HG03442 (cell line): ENCODE results near the gene CD48.

Experiments
- ATAC-seq: cut with Tn5 transposase; IDR thresholded peaks from one replicate; pipeline ENCODE4 v1.9.1; 2021; ENCODE audit warnings: mild to moderate bottlenecking, moderate library complexity; ENCODE audit not compliant: unreplicated experiment

Gene CD48

DNA sequence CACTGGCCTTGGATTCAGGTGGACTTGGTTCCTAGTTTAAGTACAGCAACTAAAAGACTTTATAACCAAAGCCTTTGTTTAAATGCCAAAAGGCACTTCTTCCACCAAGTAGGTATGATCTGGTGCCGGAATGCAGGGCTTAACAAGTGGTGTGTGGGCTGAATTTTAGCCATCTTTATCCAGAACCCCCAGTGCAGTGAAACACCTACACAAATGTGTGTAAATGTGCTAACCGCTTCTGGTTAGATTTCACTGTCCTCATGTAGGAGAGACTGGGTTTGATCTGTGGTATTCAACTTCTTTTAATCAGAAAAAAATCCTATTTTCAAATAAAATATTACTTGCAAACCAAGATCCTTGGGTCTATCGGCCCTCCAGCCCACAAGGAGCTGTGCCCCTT lies 75.1 kb downstream of the CD48 start:
- ATAC-seq = no peak

GRCh38 chr1:160636076-160636475 lies 75.5 kb downstream of the CD48 start:
- ATAC-seq = no peak

DNA sequence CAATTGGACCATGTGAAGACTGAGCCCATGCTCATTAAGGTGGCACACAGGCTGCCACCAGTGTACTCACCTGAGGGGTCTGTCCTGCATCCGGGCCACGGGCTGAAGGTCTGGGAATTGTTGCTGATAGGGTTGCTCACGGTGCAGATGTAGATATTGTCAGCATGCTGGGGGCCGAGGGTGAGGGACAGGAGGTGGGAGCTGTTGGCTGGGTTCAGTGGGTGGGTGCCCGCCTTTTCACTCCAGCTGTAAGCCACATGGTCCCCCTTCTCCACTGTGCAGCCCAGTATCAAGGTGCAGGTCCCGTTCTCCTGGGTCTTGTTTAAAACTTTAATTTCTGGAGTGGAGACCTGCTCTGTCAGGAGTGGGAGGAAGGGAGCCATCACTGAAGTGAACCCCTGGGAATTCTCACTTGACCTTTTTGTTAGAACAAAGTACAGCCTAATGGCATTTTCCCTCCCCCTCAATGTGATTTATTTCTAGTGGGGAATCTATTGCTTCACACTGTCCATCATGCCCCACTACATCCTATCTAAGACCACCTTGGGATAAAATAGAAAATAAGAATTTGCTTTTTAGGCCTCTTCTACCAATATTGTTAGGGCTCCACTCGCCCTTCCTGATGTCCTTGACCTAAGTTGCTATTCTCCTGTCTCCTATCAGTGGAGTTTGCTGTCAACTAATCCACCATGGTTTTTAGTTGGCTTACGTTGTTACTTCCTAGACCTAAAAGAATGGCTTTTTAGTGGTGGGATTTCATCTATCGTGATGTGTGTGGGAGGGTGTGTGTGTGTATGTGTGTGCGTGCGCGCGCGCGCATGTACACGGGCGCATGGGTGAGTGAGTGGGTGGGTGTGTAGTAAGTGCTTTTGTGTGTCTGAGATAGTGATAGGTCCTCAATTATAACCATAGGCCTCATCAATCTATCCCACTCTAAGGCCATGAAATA lies 76.8 kb downstream of the CD48 start:
- ATAC-seq = no peak

DNA sequence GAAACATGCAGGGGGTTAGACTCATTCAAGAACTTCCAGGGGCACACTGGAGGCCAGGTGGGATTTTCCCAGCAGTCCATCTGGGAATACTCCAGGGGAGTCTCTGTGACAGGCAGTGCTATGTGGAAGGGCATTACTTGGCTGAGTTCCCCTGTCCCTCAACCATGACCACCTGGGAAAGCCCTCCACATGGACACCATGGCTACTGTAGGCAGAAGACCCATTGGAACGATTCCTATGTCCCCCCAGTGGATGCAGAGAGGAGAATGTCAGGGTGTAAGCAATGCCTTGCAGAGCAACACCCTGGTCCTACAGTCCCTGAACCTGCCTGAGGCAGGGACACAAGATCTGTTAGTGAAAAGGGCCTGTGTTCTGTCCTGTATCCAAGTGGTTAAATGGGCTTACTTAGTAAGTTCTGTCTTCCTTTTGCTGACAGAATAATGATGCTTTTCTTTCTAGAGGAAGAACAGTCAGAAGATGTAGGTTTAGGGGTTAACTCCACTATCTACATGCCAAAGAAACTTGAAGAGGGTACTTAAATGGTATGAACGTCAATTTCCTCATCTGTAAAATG lies 78.2 kb downstream of the CD48 start:
- ATAC-seq = no peak

GRCh38 chr1:160631983-160632625 lies 79.5 kb downstream of the CD48 start:
- ATAC-seq = no peak

- ATAC-seq = no peak
Observed at GRCh38 chr1:160630523-160631451, 80.8 kb downstream of the CD48 start.

DNA sequence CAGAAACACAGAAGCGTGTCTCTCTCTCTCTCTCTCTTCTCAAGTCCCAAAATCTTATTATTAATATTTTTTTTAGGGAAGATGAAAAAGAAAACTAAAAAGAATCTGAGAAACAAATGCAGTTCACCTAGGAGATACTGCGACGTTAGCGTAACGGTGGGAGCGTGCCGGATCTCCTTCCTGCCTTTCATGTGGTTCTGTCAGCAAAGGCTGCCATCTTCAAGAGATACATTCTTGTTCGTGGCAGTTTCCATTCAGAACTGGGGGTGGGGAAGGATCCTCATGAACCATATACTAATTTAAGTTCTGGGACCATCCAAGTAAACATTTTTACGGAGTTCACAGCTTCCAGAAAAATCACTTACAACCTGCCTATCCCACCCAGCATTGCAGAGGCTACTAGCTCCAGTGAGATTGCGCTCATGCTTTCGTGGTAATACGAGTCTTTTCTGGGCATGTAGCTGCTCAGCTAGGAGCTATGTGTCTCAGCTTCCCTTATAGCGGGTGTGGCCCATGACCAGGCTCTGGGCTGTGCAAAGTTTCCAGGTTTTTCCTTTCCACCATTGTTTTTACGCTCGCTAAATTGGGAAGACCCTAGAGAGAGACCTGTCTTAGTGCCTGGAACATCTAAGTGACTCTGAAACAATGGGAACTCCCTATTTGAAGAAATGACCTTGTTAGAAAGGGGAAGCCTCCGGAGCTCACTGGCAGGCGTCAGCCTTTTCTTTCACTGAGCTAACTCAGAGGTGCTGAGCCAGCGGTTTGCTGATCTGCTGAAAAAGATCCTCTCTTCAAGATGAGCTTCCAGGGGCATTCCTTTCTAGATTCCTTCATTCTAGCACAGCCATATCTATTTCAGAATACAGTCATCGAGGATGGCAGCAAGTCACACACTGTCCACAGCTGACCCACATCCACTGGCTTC lies 82.1 kb downstream of the CD48 start:
- ATAC-seq = no peak

- ATAC-seq = no peak
Observed at GRCh38 chr1:160628799-160629263, 82.8 kb downstream of the CD48 start.
